Thyroid gland (tissue), 4 donors: ENCODE results near the gene POLR1H.

Experiments
- CTCF ChIP-seq, 6 experiments: fragments of 200-600 bp in 3 of 6; fragments of 450-650 bp in 3 of 6; sonication (generic) in 3 of 6; IDR thresholded peaks; one replicate each; pipeline ENCODE4 v1.5.1; 2016 to 2019; ENCODE audit warnings: antibody characterized with exemption in 6 of 6, mild to moderate bottlenecking in 2 of 6, inconsistent platforms in 1 of 6, moderate library complexity in 1 of 6
- POLR2A ChIP-seq, 2 donors: fragments of 450-650 bp; IDR thresholded peaks; one replicate each; pipeline ENCODE4 v1.6.1; 2017; ENCODE audit warnings: antibody characterized with exemption in 2 of 2, mild to moderate bottlenecking in 2 of 2, moderate library complexity in 1 of 2

GRCh38 chr6:30019819-30020218, 41.2 kb upstream of the POLR1H start:
- TF ChIP-seq CTCF (IDR thresholded peaks at IDR 0.05) (no peak), POLR2A (IDR thresholded peaks at IDR 0.05) (no peak)
